Breast epithelium (tissue), 3 donors: ENCODE measurements around the gene DRICH1.
"Not testable (repeated sequence)": the region's sequence is repeated elsewhere in the genome, so short reads cannot be mapped to it uniquely, and the experiment has no call there.

Source experiments
- CTCF ChIP-seq, 3 donors: fragments of 450-650 bp; IDR thresholded peaks; one replicate each; pipeline ENCODE4 v1.5.1; 2016 to 2017; ENCODE audit warnings: antibody characterized with exemption in 3 of 3, mild to moderate bottlenecking in 3 of 3, moderate library complexity in 3 of 3
- POLR2A ChIP-seq: fragments of 450-650 bp; IDR thresholded peaks from one replicate; pipeline ENCODE4 v1.6.1; 2016; ENCODE audit warnings: antibody characterized with exemption, mild to moderate bottlenecking, moderate library complexity

- not testable (repeated sequence) for TF ChIP-seq CTCF (IDR thresholded peaks at IDR 0.05); POLR2A
Observed at GRCh38 chr22:23561025-23561510, 71.1 kb downstream of the DRICH1 start.
